ENCODE data around the gene PDS5B. TPM values are rescaled to one million over a fixed set of nuclear protein-coding genes. Genes with fewer than 3 reads are reported as not detected.

Gene PDS5B
- total and polyA plus RNA-seq, 9 of the 15 experiments (the other 6 are each of a cell fraction or from before 2014, with no cell fraction given), result 6.2 to 23.7 (median 13.1) TPM

GRCh38 chr13:32661685-32662084 lies 75.4 kb downstream of the PDS5B start (continued):
- TF ChIP-seq ZBTB11 (CRISPR knock-in tag; IDR thresholded peaks at IDR 0.05) (no peak), CTCFL (IDR thresholded peaks at IDR 0.05; ENCODE audit: borderline replicate concordance, insufficient read depth, low read depth, low read length, poor library complexity, severe bottlenecking) (no peak), TARDBP (IDR thresholded peaks at IDR 0.05) (no peak), PTBP1 (IDR thresholded peaks at IDR 0.05; ENCODE audit: low read depth, low read length) (no peak)

- intact Hi-C loops (cut with micrococcal nuclease), result no loop called here
- CTCF ChIA-PET (ENCODE audit: low intra/inter-chr PET ratio), result no interaction called here
Measured at GRCh38 chr13:32663660-32664059, 77.4 kb downstream of the PDS5B start.

More at GRCh38 chr13:32663660-32664059, 77.4 kb downstream of the PDS5B start:
- Histone ChIP-seq H3K27me3 (ENCODE audit: control insufficient read depth in 2 of 2, insufficient read depth in 2 of 2, low read length in 2 of 2) (no peaks in the 10 kb centered on the region), H3K4me1 (replicated peaks in 1 of 2; ENCODE audit: control insufficient read depth in 2 of 2, insufficient read depth in 2 of 2, low read length in 2 of 2) (no peaks in the 10 kb centered on the region), H3K36me3 (ENCODE audit: control insufficient read depth, insufficient read depth, low read length) (0 out of 3 replicates have a peak, but pooled peaks cover 4% of the 10 kb centered on the region), H3K4me3 (no peak overlapping the region), H4K20me1 (replicated peaks; ENCODE audit: control insufficient read depth, insufficient read depth, low read length) (no peaks in the 10 kb centered on the region), H3K9me3 (replicated peaks; ENCODE audit: control insufficient read depth, insufficient read depth, low read depth, low read length) (no peaks in the 10 kb centered on the region), H3K9ac (ENCODE audit: insufficient read depth in 1 of 2, low read depth in 2 of 2, low read length in 2 of 2) (no peak overlapping the region), H3K79me2 (ENCODE audit: control insufficient read depth, insufficient read depth, low read length) (no peaks in the 10 kb centered on the region), H3K9me1 (ENCODE audit: control insufficient read depth, insufficient read depth, low read length) (no peaks in the 10 kb centered on the region), H2AFZ (ENCODE audit: low read depth, low read length) (no peak overlapping the region), H3K4me2 (ENCODE audit: insufficient read depth, low read length) (no peak overlapping the region), H3K27ac (ENCODE audit: extremely low read depth, low read depth, low read length) (no peak overlapping the region)
- in situ Hi-C loops (cut with MboI), result no loop called here
- no peak for ATAC-seq
- no peak for FAIRE-seq
- TF ChIP-seq TBP (optimal IDR thresholded peaks at IDR 0.05; ENCODE audit: low read depth, low read length) (no peak), HOXB6 (CRISPR knock-in tag; IDR thresholded peaks at IDR 0.05; ENCODE audit: borderline replicate concordance) (no peak), ELF1 (tag; IDR thresholded peaks at IDR 0.05) (no peak), PRPF4 (IDR thresholded peaks at IDR 0.05; ENCODE audit: insufficient read depth, low read depth, low read length, poor library complexity, severe bottlenecking) (no peak), TSC22D4 (tag; IDR thresholded peaks at IDR 0.05) (no peak), SP1 (CRISPR knock-in tag; IDR thresholded peaks at IDR 0.05) (no peak), E2F3 (CRISPR knock-in tag; IDR thresholded peaks at IDR 0.05) (no peak), KAT7 (CRISPR knock-in tag; IDR thresholded peaks at IDR 0.05; ENCODE audit: borderline replicate concordance) (no peak)
- POLR2A ChIA-PET, result no interaction called here
- no TSS peak for BruUV-seq (replicated peaks)
- no peak for DNase-seq (ENCODE audit: extremely low read depth in 1 of 4, low spot score in 3 of 4)
